Adrenal gland (tissue), 12 donors: ENCODE data around the gene KRTAP8-1. TPM values are rescaled to one million over a fixed set of nuclear protein-coding genes. Genes with fewer than 3 reads are reported as not detected.

Source experiments
- DNase-seq, 7 donors: peaks; one replicate each; pipeline ENCODE4 v3.0.0-alpha.2; 2019 to 2020
- H3K27ac ChIP-seq, 5 donors: fragments of 200-600 bp; sonication (generic) in 4 of 5; 1 replicate in 3 of 5; 2 replicates in 2 of 5; pipeline versions ENCODE4 v1.5.1 to v1.8.0; 2016 to 2020; ENCODE audit warnings: mild to moderate bottlenecking in 1 of 5
- H3K27me3 ChIP-seq: fragments of 200-600 bp; 2 replicates; pipeline ENCODE4 v1.8.0; 2021
- H3K36me3 ChIP-seq, 2 donors: fragments of 200-600 bp; replicated peaks in 1 of 2; 1 replicate in 1 of 2; 2 replicates in 1 of 2; pipeline versions ENCODE4 v1.5.1 to v1.8.0; 2018 to 2022
- H3K4me1 ChIP-seq, 2 donors: fragments of 200-600 bp; replicated peaks in 1 of 2; 1 replicate in 1 of 2; 2 replicates in 1 of 2; pipeline versions ENCODE4 v1.5.1 to v1.8.0; 2018 to 2021
- H3K4me3 ChIP-seq, 4 donors: fragments of 200-600 bp; sonication (generic) in 3 of 4; one replicate each; pipeline ENCODE4 v1.5.1; 2016 to 2018
- H3K9me3 ChIP-seq, 3 donors: fragments of 200-600 bp; sonication (generic) in 1 of 3; replicated peaks in 1 of 3; 1 replicate in 2 of 3; 2 replicates in 1 of 3; pipeline versions ENCODE4 v1.5.1 to v1.8.0; 2016 to 2021
- POLR2A ChIP-seq, 2 donors: fragments of 450-650 bp; IDR thresholded peaks; one replicate each; pipeline ENCODE4 v1.6.1; 2017; ENCODE audit warnings: antibody characterized with exemption in 2 of 2, mild to moderate bottlenecking in 2 of 2, moderate library complexity in 1 of 2
- WGBS, 4 donors: extraction: QIAGEN DNeasy Blood & Tissue Kit in 2 of 4; methylation state at CpG; one replicate each; pipeline versions ENCODE4 v1.1.5 to v1.1.7; 2013 to 2017; 5-methylcytosine and 5-hydroxymethylcytosine counted together
- intact Hi-C, 2 donors: fragments of 100-400 bp; cut with DNase I; formaldehyde crosslinking; loops; one replicate each; pipeline versions ENCODE4 v1.14.1 to v1.15.0; 2022 to 2023
- polyA plus RNA-seq, 3 donors: library from polyadenylated mRNA; stranded (reverse); fragments of 200-250 nt in 2 of 3; fragments of 350-450 nt in 1 of 3; fragmentation: Illumina TruSeq in 1 of 3; extraction: RNeasy Lipid Tissue Mini Kit (QIAGEN cat#74804) in 1 of 3; gene quantifications; one replicate each; pipeline ENCODE4 v1.2.3, GENCODE V29; 2013 to 2014
- total RNA-seq, 9 donors: library from RNA; depleted of rRNA in 4 of 9; stranded (reverse); fragments of >200 nt in 4 of 9; fragments of 120-200 nt in 1 of 9; fragmentation: NEBNext Ultra II Directional in 1 of 9; extraction: Animal tissue kit (Norgen Biotek cat#: 25700) in 1 of 9; gene quantifications; one replicate each; pipeline versions ENCODE4 v1.1.0 to v1.2.4, GENCODE V29; 2013 to 2023
- TF ChIP-seq, protein P1 (sequence below), 6 experiments: fragments of 450-650 bp in 4 of 6; fragments of 200-600 bp in 2 of 6; sonication (generic) in 1 of 6; IDR thresholded peaks; 1 replicate in 5 of 6; 2 replicates in 1 of 6; pipeline versions ENCODE4 v1.5.1 to v1.8.0; 2016 to 2021; ENCODE audit warnings: antibody characterized with exemption in 6 of 6, mild to moderate bottlenecking in 2 of 6, moderate library complexity in 1 of 6
- donor health status: healthy with polysubstance abuse.
- donor health status: Bipolar disorder and iron deficiency.
- donor health status: DM: yes; HTN: yes; CAD: no.
- donor health status: DM: no; HTN: no; CAD: no.
- donor health status: DM: no; HTN: no; CAD: no.
- donor health status: DM: yes; HTN: yes; CAD: no.

Gene KRTAP8-1
- total and polyA plus RNA-seq, 12 donors, result not detected

DNA sequence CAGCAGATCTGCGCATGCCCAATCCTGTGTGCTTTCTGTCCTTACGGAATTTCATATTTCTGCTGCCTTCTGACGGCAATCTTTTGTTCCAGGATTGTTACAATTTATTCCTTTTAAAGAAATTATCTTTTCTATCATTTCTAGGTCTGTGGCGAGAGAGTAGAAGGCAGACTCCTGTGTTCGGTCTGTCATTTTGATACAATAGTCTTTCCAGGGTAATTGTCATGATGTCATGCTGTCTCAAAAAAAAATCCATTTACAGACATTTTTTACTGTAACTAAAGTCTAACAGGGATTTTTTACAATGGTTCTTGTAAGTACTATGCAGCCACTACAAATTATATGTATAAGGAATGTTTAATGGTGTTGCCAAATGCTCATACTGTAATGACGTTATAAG, 25.5 kb upstream of the KRTAP8-1 start:
- no peak for TF ChIP-seq POLR2A (IDR thresholded peaks at IDR 0.05)

DNA sequence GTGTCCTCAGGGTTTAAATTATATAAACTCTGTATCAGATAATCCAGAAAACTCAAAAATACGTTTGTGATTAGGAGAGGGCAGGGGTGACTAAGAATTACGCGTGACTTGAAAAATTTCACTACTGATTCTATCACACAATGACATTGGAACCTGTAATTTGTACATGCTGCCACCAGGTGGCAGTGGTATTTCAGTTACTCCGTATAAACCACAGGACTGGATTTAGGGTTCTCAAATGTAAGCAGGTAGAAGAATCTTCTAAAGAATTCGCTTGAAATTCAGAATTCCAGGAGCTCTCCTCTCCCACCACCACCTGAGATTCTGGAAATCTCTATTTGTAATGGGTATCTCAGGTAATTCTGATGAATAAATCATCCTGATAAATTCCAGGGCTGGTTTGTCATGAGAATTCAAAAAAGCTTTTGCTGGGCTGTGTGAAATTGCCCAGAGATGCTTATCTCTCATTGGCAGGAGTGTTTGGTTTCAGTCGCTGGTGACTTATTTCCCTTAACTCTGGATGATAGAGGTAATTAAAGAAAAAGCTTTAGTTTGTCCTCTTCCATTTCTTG, 18.2 kb upstream of the KRTAP8-1 start:
- no peak overlapping the region for H3K4me3 ChIP-seq

More for the DNA sequence above, 25.5 kb upstream of the KRTAP8-1 start:
- no peak for DNase-seq
- H3K9me3 ChIP-seq, result no peaks in the 10 kb centered on the region
- intact Hi-C loops, result no loop called here
- H3K4me1 ChIP-seq, result no peaks in the 10 kb centered on the region
- no peak overlapping the region for H3K27ac ChIP-seq
- no peak overlapping the region for H3K4me3 ChIP-seq
- H3K27me3 ChIP-seq, result no peaks in the 10 kb centered on the region
- 83 to 89% (median 85%) methylated on average over 6 of the region's 6 CpGs for WGBS, 4 donors
- no peaks in the 10 kb centered on the region for H3K36me3 ChIP-seq

DNA sequence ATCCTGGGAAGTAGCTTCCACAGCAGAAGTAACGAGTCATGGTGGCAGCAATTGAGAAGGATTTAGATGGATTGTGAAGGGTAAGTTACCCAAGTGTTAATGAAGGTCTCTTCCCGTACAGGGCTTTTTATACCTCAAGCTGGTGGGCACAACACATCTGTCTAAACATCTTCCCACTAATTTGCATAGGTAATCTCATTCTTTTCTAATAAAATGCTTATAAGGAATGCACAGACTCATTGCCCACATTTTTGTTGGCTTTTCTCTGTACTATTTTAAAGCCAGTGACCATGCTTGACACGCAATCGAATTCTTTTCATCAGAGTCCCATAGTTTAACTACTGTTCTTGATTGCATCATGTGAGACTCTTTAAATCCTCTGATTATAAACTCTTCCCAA, 16.6 kb upstream of the KRTAP8-1 start, which contains the start of gene KRTAP7-1:
Gene KRTAP7-1, minus strand, starts transcription at position 101 of the 400 bp plus-strand sequence. Its CDS starts 61 bp downstream, at position 40.
- no peak within 1 kb of the TSS for H3K27ac ChIP-seq
- no peaks in the 10 kb centered on the region for H3K27me3 ChIP-seq
- no peak for DNase-seq
- 61 to 84% (median 80%) methylated on average over 4 of the region's 4 CpGs for WGBS, 4 donors
- H3K36me3 ChIP-seq, result no peaks in the 10 kb centered on the region
- H3K4me1 ChIP-seq, result no peaks in the 10 kb centered on the region
- H3K9me3 ChIP-seq, result no peaks in the 10 kb centered on the region
- intact Hi-C loops, result loop anchor here in 1 of 2 donors (5.0 kb wide), 1 partner anchor 258 kb away; no protein-coding TSS in a partner anchor
- H3K4me3 ChIP-seq, result no peak within 1 kb of the TSS
- TF ChIP-seq POLR2A (IDR thresholded peaks at IDR 0.05), result no peak
- TF ChIP-seq, protein P1, sequence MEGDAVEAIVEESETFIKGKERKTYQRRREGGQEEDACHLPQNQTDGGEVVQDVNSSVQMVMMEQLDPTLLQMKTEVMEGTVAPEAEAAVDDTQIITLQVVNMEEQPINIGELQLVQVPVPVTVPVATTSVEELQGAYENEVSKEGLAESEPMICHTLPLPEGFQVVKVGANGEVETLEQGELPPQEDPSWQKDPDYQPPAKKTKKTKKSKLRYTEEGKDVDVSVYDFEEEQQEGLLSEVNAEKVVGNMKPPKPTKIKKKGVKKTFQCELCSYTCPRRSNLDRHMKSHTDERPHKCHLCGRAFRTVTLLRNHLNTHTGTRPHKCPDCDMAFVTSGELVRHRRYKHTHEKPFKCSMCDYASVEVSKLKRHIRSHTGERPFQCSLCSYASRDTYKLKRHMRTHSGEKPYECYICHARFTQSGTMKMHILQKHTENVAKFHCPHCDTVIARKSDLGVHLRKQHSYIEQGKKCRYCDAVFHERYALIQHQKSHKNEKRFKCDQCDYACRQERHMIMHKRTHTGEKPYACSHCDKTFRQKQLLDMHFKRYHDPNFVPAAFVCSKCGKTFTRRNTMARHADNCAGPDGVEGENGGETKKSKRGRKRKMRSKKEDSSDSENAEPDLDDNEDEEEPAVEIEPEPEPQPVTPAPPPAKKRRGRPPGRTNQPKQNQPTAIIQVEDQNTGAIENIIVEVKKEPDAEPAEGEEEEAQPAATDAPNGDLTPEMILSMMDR (IDR thresholded peaks at IDR 0.05), result no peak

More for the DNA sequence above, 18.2 kb upstream of the KRTAP8-1 start:
- H3K27me3 ChIP-seq, result no peaks in the 10 kb centered on the region
- no peaks in the 10 kb centered on the region for H3K36me3 ChIP-seq
- H3K4me1 ChIP-seq, result no peaks in the 10 kb centered on the region
- DNase-seq, result peak in 2 of 7 donors; percentile 3 to 21
- TF ChIP-seq, protein P1 (IDR thresholded peaks at IDR 0.05), result peak in 5 of 6 experiments; percentile 14 to 46 (median 41)
- TF ChIP-seq POLR2A (IDR thresholded peaks at IDR 0.05), result no peak
- H3K27ac ChIP-seq, result no peak overlapping the region
- intact Hi-C loops, result loop anchor here in 1 of 2 donors (5.0 kb wide), 1 partner anchor 256 kb away; no protein-coding TSS in a partner anchor
- H3K9me3 ChIP-seq, result no peaks in the 10 kb centered on the region
- WGBS, 4 donors, result 40 to 47% (median 44%) methylated on average over 6 of the region's 6 CpGs

DNA sequence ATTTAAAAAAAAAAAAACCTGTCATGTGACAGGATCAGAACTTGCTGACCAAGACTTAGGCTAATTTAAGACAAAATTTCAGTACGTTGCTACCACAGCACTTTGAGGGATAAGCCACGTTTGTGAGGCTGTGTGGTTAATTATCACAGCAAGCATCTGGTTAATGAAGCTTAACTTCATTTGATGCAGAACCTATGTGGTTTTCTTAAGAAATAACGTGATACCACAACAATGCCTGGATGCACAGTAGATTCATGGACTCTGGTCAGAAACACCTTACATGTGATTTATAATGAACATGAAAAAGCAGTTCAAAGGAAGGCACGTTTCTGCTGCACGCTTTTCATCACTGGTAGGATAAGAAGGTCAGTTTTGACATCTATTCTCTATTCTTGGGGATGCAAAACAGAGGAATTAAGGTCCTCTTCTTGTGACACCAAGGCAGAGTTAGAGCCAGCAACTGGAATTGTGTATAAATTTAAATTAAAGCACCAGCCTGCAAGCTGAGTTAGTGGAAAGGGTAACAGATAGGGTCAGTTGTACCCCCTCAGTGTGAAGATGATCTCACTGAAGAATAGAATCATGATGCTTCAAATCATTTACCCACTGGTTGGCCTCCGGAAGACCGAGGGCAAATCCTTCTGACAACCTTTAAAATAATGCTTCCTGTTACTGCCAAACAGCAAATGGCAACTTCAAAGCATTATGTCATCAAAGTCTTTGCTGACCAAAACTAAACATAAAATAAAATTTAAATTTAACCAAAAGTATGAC, 6.0 kb upstream of the KRTAP8-1 start:
- no peaks in the 10 kb centered on the region for H3K36me3 ChIP-seq
- 35 to 42% (median 38%) methylated on average over 7 of the region's 7 CpGs for WGBS, 4 donors
- H3K4me3 ChIP-seq, result no peak overlapping the region
- H3K27me3 ChIP-seq, result no peaks in the 10 kb centered on the region
- no peaks in the 10 kb centered on the region for H3K9me3 ChIP-seq
- TF ChIP-seq POLR2A (IDR thresholded peaks at IDR 0.05), result no peak
- TF ChIP-seq, protein P1 (IDR thresholded peaks at IDR 0.05), result no peak
- no peak for DNase-seq
- no peak overlapping the region for H3K27ac ChIP-seq
- H3K4me1 ChIP-seq, result no peaks in the 10 kb centered on the region
- intact Hi-C loops, result no loop called here
